ENCODE data around the gene SARDH.
"Not testable (repeated sequence)": the region's sequence is repeated elsewhere in the genome, so short reads cannot be mapped to it uniquely, and the experiment has no call there.

Gene SARDH

DNA sequence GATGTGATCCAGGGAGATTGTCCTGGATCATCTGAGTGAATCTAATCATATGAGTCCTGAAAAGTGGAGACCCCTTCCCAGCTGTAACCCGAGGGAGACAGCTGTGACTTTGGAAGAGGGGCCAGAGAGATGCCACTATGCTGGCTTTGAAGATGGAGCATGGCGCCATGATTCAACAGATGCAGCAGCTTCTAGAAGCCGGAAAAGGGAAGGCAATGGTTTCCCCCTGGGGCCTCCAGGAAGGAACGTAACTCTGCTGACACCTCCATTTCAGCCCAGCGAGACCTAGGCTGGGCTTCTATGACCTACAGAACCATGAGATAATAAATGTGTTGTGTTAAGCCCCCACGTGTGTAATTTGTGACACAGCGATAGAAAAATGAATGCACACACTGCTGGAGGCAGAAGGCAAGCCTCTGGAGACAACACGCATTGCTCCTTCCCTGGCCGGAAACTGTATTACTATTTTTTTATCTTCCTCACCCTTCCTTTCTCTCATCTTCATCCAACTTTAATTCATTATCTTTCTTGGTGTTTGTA is 16.6 kb upstream of the SARDH start:
- TF ChIP-seq, protein P1, sequence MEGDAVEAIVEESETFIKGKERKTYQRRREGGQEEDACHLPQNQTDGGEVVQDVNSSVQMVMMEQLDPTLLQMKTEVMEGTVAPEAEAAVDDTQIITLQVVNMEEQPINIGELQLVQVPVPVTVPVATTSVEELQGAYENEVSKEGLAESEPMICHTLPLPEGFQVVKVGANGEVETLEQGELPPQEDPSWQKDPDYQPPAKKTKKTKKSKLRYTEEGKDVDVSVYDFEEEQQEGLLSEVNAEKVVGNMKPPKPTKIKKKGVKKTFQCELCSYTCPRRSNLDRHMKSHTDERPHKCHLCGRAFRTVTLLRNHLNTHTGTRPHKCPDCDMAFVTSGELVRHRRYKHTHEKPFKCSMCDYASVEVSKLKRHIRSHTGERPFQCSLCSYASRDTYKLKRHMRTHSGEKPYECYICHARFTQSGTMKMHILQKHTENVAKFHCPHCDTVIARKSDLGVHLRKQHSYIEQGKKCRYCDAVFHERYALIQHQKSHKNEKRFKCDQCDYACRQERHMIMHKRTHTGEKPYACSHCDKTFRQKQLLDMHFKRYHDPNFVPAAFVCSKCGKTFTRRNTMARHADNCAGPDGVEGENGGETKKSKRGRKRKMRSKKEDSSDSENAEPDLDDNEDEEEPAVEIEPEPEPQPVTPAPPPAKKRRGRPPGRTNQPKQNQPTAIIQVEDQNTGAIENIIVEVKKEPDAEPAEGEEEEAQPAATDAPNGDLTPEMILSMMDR (IDR thresholded peaks at IDR 0.05; ENCODE audit: low read depth, low read length) = no peak
- peak; percentile 26 to 52 for DNase-seq (ENCODE audit: low read depth in 2 of 2)
- no peak overlapping the region for H3K4me3 ChIP-seq (replicated peaks in 1 of 2; ENCODE audit: low read depth in 2 of 2, low read length in 2 of 2)

DNA sequence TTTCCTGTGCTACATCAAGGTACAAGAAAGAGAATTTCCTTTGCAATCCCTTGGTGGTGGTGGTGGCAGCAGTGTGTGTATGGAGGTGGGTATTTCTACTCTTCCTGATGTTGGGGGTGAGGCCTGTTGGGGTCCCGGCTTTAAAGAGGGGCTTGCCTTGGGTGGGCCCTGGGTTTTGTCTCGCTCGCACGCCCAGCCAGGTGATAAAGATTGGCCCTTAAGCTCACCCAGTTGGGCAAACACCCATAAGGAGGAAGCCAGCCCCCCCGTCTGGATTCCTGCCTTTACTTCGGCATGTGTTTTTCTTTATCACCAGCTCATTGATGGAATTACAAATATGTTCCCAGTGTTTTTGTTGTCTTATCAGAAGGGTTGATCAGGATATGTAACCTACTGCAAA is 16.0 kb upstream of the SARDH start:
- DNase-seq (ENCODE audit: low read depth in 2 of 2) = no peak
- TF ChIP-seq, protein P1 (IDR thresholded peaks at IDR 0.05; ENCODE audit: low read depth, low read length) = no peak
- H3K4me3 ChIP-seq (replicated peaks in 1 of 2; ENCODE audit: low read depth in 2 of 2, low read length in 2 of 2) = no peak overlapping the region

DNA sequence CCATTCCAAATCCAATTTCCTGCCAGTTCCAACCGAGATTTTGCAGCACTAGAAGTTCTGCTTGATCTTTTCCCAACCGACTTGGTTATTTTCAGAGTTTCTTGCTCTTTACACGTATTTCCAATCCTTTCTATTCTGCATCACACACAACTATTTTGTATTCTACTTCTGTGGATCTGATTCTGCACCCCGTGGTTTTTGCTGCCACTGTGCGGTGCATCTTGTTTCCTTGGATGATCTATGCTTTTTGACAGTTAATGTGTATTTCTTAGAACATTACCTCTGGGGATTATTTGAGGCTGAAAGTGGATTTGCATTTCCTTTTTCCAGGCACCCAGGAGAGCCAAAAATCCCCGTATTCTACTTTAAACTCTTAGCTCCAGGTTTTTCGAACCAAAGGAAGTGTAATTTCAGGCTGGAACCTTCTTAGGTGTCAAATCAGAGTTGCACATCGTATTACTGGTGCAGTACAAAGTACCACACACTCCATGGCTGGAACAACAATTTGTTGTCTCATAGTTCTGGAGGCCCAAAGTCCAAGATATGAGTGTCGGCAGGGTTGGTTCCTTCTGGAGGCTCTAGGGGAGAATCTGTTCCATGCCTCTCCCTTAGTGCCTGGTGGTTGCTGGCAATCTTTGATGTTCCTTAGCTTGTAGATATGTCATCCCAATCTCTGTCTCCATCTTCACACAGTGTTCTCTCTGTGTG is 14.7 kb upstream of the SARDH start:
- no peak overlapping the region for H3K4me3 ChIP-seq (replicated peaks in 1 of 2; ENCODE audit: low read depth in 2 of 2, low read length in 2 of 2)
- DNase-seq (ENCODE audit: low read depth in 2 of 2) = no peak
- TF ChIP-seq, protein P1 (IDR thresholded peaks at IDR 0.05; ENCODE audit: low read depth, low read length) = no peak

DNA sequence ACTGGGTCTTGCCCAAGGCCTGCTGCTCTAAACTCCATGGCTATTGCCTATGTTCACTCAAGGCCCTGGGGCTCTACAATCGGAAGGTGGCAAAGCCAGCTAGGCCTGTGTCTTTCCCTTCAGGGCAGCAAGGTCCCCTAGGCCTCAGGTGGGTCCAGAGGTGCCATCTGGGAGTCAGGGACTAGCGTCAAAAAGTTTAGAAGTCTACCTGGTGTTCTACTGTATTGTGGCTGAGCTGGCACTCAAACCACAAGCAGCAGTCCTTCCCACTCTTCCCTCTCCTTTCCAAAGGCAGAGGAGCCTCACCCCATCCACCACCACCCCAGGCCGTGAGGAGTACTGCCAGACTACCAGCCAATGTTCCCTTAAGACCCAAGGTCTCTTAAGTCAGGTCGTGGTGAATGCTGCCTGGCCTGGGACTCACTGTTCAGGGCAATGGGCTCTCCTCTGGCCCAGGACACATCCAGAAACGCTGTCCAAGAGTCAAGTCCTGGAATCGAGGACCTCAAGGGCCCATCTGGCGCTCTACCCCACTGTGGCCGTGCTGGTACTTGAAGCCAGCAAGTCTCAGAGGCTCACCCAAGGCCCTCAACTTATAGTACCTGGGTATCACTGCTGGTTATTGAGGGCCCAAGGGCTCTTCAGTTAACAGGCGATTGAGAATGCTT is 13.0 kb upstream of the SARDH start:
- DNase-seq (ENCODE audit: low read depth in 2 of 2) = no peak
- TF ChIP-seq, protein P1 (IDR thresholded peaks at IDR 0.05; ENCODE audit: low read depth, low read length) = no peak
- no peak overlapping the region for H3K4me3 ChIP-seq (replicated peaks in 1 of 2; ENCODE audit: low read depth in 2 of 2, low read length in 2 of 2)

DNA sequence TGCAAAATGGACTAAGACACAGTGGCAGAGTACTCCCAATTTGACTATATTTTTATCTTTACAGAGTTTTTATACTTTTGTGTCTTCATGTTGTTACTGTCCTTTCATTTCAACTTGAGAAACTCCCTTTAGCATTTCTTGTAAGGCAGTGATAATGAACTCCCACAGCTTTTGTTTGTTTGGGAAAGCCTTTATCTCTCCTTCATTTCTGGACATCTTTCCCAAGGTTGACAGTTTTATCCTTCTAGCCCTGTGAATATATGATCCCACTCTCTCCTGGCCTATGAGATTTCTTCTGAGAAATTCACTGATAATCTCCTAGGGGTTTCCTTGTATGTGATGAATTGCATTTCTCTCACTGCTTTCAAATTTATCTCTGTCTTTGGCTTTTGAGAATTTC is 9.2 kb upstream of the SARDH start:
- TF ChIP-seq, protein P1 (IDR thresholded peaks at IDR 0.05; ENCODE audit: low read depth, low read length) = no peak
- no peak for DNase-seq (ENCODE audit: low read depth in 2 of 2)
- no peak overlapping the region for H3K4me3 ChIP-seq (replicated peaks in 1 of 2; ENCODE audit: low read depth in 2 of 2, low read length in 2 of 2)

DNA sequence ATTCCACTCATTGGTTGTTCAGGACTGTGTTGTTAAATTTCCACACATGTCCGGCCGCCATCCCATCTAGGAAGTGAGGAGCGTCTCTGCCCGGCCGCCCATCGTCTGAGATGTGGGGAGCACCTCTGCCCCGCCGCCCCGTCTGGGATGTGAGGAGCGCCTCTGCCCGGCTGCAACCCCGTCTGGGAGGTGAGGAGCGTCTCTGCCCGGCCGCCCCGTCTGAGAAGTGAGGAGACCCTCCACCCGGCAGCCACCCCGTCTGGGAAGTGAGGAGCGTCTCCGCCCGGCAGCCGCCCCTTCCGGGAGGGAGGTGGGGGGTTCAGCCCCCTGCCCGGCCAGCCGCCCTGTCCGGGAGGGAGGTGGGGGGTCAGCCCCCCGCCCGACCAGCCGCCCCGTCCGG is 6.4 kb upstream of the SARDH start:
- not testable (repeated sequence) for DNase-seq (ENCODE audit: low read depth in 2 of 2); H3K4me3 ChIP-seq (replicated peaks in 1 of 2; ENCODE audit: low read depth in 2 of 2, low read length in 2 of 2)

DNA sequence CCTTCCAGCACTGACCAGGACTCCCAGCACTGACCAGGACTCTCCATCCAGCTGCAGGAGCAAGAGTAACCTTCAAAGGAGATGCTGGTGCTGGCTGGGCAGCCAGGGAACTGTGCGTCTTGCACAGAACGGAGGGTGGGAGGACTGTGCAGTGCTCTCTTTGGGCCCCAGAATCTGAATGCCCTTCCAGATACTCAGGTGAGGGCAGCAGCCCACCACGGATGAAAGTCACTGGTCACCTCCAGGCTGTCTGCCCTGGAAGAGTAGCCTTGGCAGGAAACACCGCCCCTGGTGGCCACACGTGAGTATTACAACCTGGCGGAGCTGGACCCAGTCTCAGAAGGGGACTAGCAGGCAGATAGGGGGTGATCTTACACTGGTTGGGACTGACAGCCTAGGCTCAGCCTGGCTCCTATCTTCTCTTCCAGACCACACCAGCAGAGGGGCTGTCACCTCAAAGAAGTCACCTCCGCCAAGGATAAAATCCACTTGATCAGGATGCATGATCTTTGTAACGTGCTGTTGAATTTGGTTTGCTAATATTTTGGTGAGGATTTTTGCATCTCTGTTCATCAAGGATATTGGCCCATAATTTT is 4.8 kb upstream of the SARDH start:
- TF ChIP-seq, protein P1 (IDR thresholded peaks at IDR 0.05; ENCODE audit: low read depth, low read length) = peak; percentile 98

More for the DNA sequence above, 4.8 kb upstream of the SARDH start:
- DNase-seq (ENCODE audit: low read depth in 2 of 2) = peak; percentile 66 to 71
- no peak overlapping the region for H3K4me3 ChIP-seq (replicated peaks in 1 of 2; ENCODE audit: low read depth in 2 of 2, low read length in 2 of 2)
